ENCODE measurements around the gene NAALADL2.
"Not testable (repeated sequence)": the region's sequence is repeated elsewhere in the genome, so short reads cannot be mapped to it uniquely, and the experiment has no call there.

Gene NAALADL2

GRCh38 chr3:175453361-175453760 lies 594.2 kb downstream of the NAALADL2 start:
- DNase-seq: no peak

GRCh38 chr3:175456466-175456865 lies 597.3 kb downstream of the NAALADL2 start:
- DNase-seq: no peak

- no peak for DNase-seq
Measured at GRCh38 chr3:175457301-175457700, 598.2 kb downstream of the NAALADL2 start.

- not testable (repeated sequence) for DNase-seq
Measured at GRCh38 chr3:175460849-175461399, 601.8 kb downstream of the NAALADL2 start.

GRCh38 chr3:175464362-175464761 lies 605.2 kb downstream of the NAALADL2 start:
- DNase-seq: no peak

GRCh38 chr3:175469124-175469523 lies 610.0 kb downstream of the NAALADL2 start:
- no peak for DNase-seq

GRCh38 chr3:175475765-175476164 lies 616.6 kb downstream of the NAALADL2 start:
- DNase-seq: no peak

- no peak for DNase-seq
Measured at GRCh38 chr3:175476489-175476888, 617.4 kb downstream of the NAALADL2 start.

GRCh38 chr3:175477651-175478224 lies 618.6 kb downstream of the NAALADL2 start:
- DNase-seq: no peak

GRCh38 chr3:175478301-175478700 lies 619.2 kb downstream of the NAALADL2 start:
- DNase-seq: no peak

- no peak for DNase-seq
Measured at GRCh38 chr3:175479175-175479574, 620.0 kb downstream of the NAALADL2 start.

- DNase-seq: no peak
Measured at GRCh38 chr3:175479800-175480199, 620.7 kb downstream of the NAALADL2 start.

GRCh38 chr3:175484666-175485065 lies 625.5 kb downstream of the NAALADL2 start:
- DNase-seq: no peak

- no peak for DNase-seq
Measured at GRCh38 chr3:175485436-175485835, 626.3 kb downstream of the NAALADL2 start.

- DNase-seq: no peak
Measured at GRCh38 chr3:175486255-175486654, 627.1 kb downstream of the NAALADL2 start.

- no peak for DNase-seq
Measured at GRCh38 chr3:175489406-175489805, 630.3 kb downstream of the NAALADL2 start.

GRCh38 chr3:175493301-175493700 lies 634.2 kb downstream of the NAALADL2 start:
- no peak for DNase-seq

GRCh38 chr3:175495331-175495730 lies 636.2 kb downstream of the NAALADL2 start:
- no peak for DNase-seq

GRCh38 chr3:175502155-175502554 lies 643.0 kb downstream of the NAALADL2 start:
- no peak for DNase-seq

- DNase-seq: no peak
Measured at GRCh38 chr3:175511219-175511785, 652.2 kb downstream of the NAALADL2 start.

- no peak for DNase-seq
Measured at GRCh38 chr3:175512700-175513099, 653.6 kb downstream of the NAALADL2 start.

- no peak for DNase-seq
Measured at GRCh38 chr3:175518459-175518858, 659.3 kb downstream of the NAALADL2 start.

GRCh38 chr3:175521406-175521805 lies 662.3 kb downstream of the NAALADL2 start:
- DNase-seq: no peak

- no peak for DNase-seq
Measured at GRCh38 chr3:175526191-175526590, 667.1 kb downstream of the NAALADL2 start.

Measured in islet precursor cell (in vitro differentiated cells).